MM.1S (cell line): ENCODE data around the gene KLHL8.

ENCODE experiments used
- DNase-seq: peaks from one replicate; pipeline ENCODE4 v3.0.0-alpha.2; 2015
- H2AFZ ChIP-seq: fragments of 300-600 bp; sonication (generic); 2 replicates; pipeline ENCODE4 v1.6.0; 2016; ENCODE audit warnings: antibody characterized with exemption, low read length
- H3F3A ChIP-seq: fragments of 300-600 bp; sonication (generic); 2 replicates; pipeline ENCODE4 v1.6.1; 2016; ENCODE audit warnings: mild to moderate bottlenecking, antibody characterized with exemption, low read length, moderate library complexity, mixed read lengths; ENCODE audit not compliant: insufficient read depth
- H3K27ac ChIP-seq: fragments of 300-600 bp; sonication (generic); 2 replicates; pipeline ENCODE4 v1.5.1; 2016; ENCODE audit warnings: mild to moderate bottlenecking, low read length
- H3K27me3 ChIP-seq: fragments of 300-600 bp; sonication (generic); replicated peaks from 2 replicates; pipeline ENCODE4 v1.6.0; 2016; ENCODE audit warnings: low read length; ENCODE audit not compliant: insufficient read depth
- H3K36me3 ChIP-seq: fragments of 300-600 bp; sonication (generic); replicated peaks from 2 replicates; pipeline ENCODE4 v1.6.1; 2016; ENCODE audit warnings: mild to moderate bottlenecking, low read length, mixed read lengths; ENCODE audit not compliant: insufficient read depth
- H3K4me1 ChIP-seq: fragments of 300-600 bp; sonication (generic); 2 replicates; pipeline ENCODE4 v1.6.1; 2016; ENCODE audit warnings: low read length, mixed read lengths
- H3K4me2 ChIP-seq: fragments of 300-600 bp; sonication (generic); 2 replicates; pipeline ENCODE4 v1.6.0; 2016; ENCODE audit warnings: low read depth, low read length
- H3K4me3 ChIP-seq: fragments of 300-600 bp; sonication (generic); 2 replicates; pipeline ENCODE4 v1.5.1; 2016; ENCODE audit warnings: low read length, mixed read lengths
- H3K79me2 ChIP-seq: fragments of 300-600 bp; sonication (generic); 2 replicates; pipeline ENCODE4 v1.6.1; 2016; ENCODE audit warnings: mixed run types, low read length, mixed read lengths
- H3K9ac ChIP-seq: fragments of 300-600 bp; sonication (generic); 2 replicates; pipeline ENCODE4 v1.6.1; 2016; ENCODE audit warnings: low read length, mixed read lengths
- H3K9me2 ChIP-seq: fragments of 300-600 bp; sonication (generic); replicated peaks from 2 replicates; pipeline ENCODE4 v1.6.1; 2016; ENCODE audit warnings: mild to moderate bottlenecking, low read length, mixed read lengths; ENCODE audit not compliant: insufficient read depth
- H3K9me3 ChIP-seq: fragments of 300-600 bp; sonication (generic); replicated peaks from 2 replicates; pipeline ENCODE4 v1.6.1; 2016; ENCODE audit warnings: mild to moderate bottlenecking, low read length, mixed read lengths; ENCODE audit not compliant: insufficient read depth
- H4K20me1 ChIP-seq: fragments of 300-600 bp; sonication (generic); 2 replicates; pipeline ENCODE4 v1.6.1; 2016; ENCODE audit warnings: mild to moderate bottlenecking, low read length, moderate library complexity, mixed read lengths; ENCODE audit not compliant: insufficient read depth
- EZH2 ChIP-seq: fragments of 300-600 bp; sonication (generic); optimal IDR thresholded peaks from 2 replicates; pipeline ENCODE3; 2017; ENCODE audit warnings: low read depth, mild to moderate bottlenecking, antibody characterized with exemption, low read length, mixed read lengths
- EZH2phosphoT487 ChIP-seq: fragments of 300-600 bp; sonication (generic); IDR thresholded peaks from 2 replicates; pipeline ENCODE4 v1.6.1; 2018; ENCODE audit warnings: antibody characterized with exemption, low read length
- TF ChIP-seq, protein P1 (sequence below): fragments of 300-600 bp; sonication (generic); IDR thresholded peaks from 2 replicates; pipeline ENCODE4 v1.5.1; 2016; ENCODE audit warnings: antibody characterized with exemption, low read length, mixed read lengths

Gene KLHL8

DNA sequence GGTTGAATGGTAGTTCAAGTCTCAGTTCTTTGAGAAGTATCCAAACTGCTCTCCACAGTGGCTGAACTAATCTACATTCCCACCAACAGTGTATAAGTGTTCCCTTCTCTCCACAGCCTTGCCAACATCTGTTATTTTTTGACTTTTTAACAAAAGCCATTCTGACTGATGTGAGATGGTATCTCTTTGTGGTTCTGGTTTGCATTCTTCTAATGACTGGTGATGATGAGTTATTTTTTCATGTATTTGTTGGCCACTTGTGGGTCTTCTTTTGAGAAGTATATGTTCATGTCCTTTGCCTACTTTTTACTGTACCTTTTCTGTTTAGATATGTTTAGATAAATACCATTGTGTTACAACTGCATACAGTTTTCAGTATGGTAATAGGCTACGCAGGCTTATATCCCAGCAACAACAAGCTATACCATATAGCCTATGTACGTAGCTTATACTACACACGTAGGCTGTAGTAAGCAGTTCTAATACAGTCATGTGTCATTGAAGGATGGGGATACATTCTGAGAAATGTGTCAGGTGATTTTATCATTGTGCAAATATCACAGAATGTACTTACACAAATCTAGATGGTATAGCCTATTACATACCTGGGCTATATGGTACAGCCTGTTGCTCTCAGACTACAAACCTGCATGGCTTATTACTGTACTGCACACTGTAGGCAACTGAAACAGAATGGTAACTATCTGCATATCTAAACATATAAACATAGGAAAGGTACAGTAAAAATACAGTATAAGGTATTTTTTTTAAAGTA, 28.1 kb downstream of the KLHL8 start:
- Histone ChIP-seq H3K4me3 (no peak overlapping the region), H3K27ac (no peak overlapping the region), H3K4me2 (no peak overlapping the region), H3F3A (no peaks in the 10 kb centered on the region), H3K79me2 (peaks cover 13% of the 10 kb centered on the region), H3K36me3 (no peaks in the 10 kb centered on the region), H2AFZ (no peak overlapping the region), H3K4me1 (no peaks in the 10 kb centered on the region), H4K20me1 (no peaks in the 10 kb centered on the region), H3K27me3 (no peaks in the 10 kb centered on the region), H3K9me3 (no peaks in the 10 kb centered on the region), H3K9ac (no peak overlapping the region), H3K9me2 (no peaks in the 10 kb centered on the region)
- TF ChIP-seq, protein P1, sequence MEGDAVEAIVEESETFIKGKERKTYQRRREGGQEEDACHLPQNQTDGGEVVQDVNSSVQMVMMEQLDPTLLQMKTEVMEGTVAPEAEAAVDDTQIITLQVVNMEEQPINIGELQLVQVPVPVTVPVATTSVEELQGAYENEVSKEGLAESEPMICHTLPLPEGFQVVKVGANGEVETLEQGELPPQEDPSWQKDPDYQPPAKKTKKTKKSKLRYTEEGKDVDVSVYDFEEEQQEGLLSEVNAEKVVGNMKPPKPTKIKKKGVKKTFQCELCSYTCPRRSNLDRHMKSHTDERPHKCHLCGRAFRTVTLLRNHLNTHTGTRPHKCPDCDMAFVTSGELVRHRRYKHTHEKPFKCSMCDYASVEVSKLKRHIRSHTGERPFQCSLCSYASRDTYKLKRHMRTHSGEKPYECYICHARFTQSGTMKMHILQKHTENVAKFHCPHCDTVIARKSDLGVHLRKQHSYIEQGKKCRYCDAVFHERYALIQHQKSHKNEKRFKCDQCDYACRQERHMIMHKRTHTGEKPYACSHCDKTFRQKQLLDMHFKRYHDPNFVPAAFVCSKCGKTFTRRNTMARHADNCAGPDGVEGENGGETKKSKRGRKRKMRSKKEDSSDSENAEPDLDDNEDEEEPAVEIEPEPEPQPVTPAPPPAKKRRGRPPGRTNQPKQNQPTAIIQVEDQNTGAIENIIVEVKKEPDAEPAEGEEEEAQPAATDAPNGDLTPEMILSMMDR: no peak
- TF ChIP-seq EZH2 (no peak), EZH2phosphoT487 (no peak)
- DNase-seq: no peak

DNA sequence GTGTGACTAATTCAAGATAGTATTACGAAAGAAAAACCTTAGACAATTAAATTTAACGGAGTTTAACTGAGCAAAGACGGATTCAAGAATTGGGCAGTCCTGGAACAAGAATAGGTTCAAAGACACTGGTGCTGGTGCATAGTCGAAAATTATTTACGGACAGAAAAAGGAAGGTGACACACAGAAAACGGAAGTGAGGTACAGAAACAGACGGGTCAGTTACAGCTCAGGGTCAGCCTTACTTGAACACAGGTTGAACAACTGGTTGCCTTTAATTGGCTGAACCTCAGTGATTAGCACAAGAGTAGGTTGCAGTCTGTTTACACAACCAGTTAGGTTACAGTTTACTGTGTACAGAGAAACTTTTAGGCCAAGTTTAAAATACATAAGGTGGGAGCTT, 31.5 kb downstream of the KLHL8 start:
- no peak for DNase-seq
- no peaks in the 10 kb centered on the region for H3K4me1 ChIP-seq
- no peak overlapping the region for H3K9ac ChIP-seq
- H3F3A ChIP-seq: no peaks in the 10 kb centered on the region
- H3K27me3 ChIP-seq: no peaks in the 10 kb centered on the region
- TF ChIP-seq, protein P1: no peak
- TF ChIP-seq EZH2phosphoT487 (no peak), EZH2 (no peak)
- H3K9me3 ChIP-seq: no peaks in the 10 kb centered on the region
- no peaks in the 10 kb centered on the region; the same call in 1 of the 2 replicates for H3K36me3 ChIP-seq
- no peak overlapping the region for H3K4me2 ChIP-seq
- no peak overlapping the region for H3K27ac ChIP-seq
- H3K4me3 ChIP-seq: no peak overlapping the region
- no peaks in the 10 kb centered on the region for H3K79me2 ChIP-seq
- no peaks in the 10 kb centered on the region for H3K9me2 ChIP-seq
- H4K20me1 ChIP-seq: no peaks in the 10 kb centered on the region
- H2AFZ ChIP-seq: no peak overlapping the region

DNA sequence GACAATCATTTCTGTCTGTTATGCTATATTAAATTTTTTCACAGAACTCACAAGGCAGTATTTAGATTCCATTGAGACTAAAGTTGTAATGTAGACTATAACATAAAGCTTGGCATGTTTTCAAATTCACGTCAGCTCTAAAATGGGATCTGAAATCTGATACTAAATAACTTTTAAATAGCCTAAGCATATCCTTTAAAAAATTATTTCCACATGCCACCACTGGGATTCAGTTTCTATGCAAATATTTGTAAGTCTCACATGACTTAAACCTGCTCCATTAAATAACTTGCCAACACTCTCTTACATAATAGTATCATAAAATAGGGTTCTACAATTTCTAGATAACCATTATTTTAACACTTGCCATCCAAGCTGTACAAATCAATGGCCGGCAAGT, 32.4 kb downstream of the KLHL8 start:
- H3K9ac ChIP-seq: no peak overlapping the region

More for the DNA sequence above, 32.4 kb downstream of the KLHL8 start:
- Histone ChIP-seq H3K79me2 (no peaks in the 10 kb centered on the region), H3K9me3 (no peaks in the 10 kb centered on the region), H3K4me1 (no peaks in the 10 kb centered on the region), H3F3A (no peaks in the 10 kb centered on the region), H3K27me3 (no peaks in the 10 kb centered on the region), H3K27ac (no peak overlapping the region), H3K4me2 (no peak overlapping the region), H3K4me3 (no peak overlapping the region), H3K36me3 (no peaks in the 10 kb centered on the region; the same call in 1 of the 2 replicates), H2AFZ (no peak overlapping the region), H4K20me1 (no peaks in the 10 kb centered on the region), H3K9me2 (no peaks in the 10 kb centered on the region)
- DNase-seq: no peak
- no peak for TF ChIP-seq EZH2phosphoT487
- TF ChIP-seq, protein P1: no peak
- no peak for TF ChIP-seq EZH2
